Left ventricle myocardium superior (tissue), 1 donor: ENCODE measurements around the gene ATP6V1G3. TPM values are rescaled to one million over a fixed set of nuclear protein-coding genes. Genes with fewer than 3 reads are reported as not detected.
"Not testable (repeated sequence)": the region's sequence is repeated elsewhere in the genome, so short reads cannot be mapped to it uniquely, and the experiment has no call there.

Experiments used
- ATAC-seq: fragments of 200-7000 bp; cut with Tn5 transposase; one replicate; pipeline ENCODE4 v1.9.1; 2020; ENCODE audit warnings: mild to moderate bottlenecking, moderate library complexity
- DNase-seq: peaks from one replicate; pipeline ENCODE4 v3.0.0-alpha.2; 2020
- intact Hi-C: fragments of 100-400 bp; cut with micrococcal nuclease; formaldehyde crosslinking; loops from one replicate; pipeline ENCODE4 v1.11.0; 2022
- total RNA-seq: library from RNA; stranded (reverse); fragmentation: NEBNext Ultra II Directional; extraction: Animal tissue kit (Norgen Biotek cat#: 25700); gene quantifications from one replicate; pipeline ENCODE4 v1.2.1, GENCODE V29; 2021
- donor health status: DM: no; HTN: yes; CAD: no; lungs with severe emphysema.

Gene ATP6V1G3
- total RNA-seq, 1 donor from 2014 or later = not detected

GRCh38 chr1:198544265-198544664 lies 3.8 kb upstream of the ATP6V1G3 start:
- ATAC-seq (no peak), DNase-seq (no peak)
- intact Hi-C loops = no loop called here

DNA sequence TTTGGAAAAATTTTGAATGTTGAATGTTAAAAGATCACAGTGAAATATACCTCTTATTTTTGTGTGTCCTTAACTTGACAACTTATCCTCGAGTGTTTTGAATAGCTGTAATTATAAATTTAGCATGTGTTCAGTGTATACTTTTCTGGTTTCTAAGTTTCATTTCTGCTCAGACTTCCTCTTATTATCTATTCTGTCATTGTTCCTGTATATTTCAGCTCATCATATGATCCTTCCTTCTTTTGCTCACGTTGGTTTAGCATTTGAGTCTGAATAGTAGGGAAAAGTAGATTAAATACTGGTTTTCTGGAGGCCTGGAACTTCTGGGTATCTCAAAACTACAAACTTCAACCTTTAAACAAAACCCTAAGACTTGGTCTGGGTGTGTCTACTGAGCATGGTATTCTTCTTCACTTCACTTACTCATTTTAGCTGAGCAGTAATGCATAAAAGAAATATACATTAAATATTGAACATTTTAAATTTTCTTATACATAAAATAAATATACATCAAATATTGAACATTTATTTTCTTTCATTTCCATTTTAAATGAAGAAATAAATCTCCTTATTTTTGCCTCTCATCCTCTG lies 3.3 kb upstream of the ATP6V1G3 start:
- intact Hi-C loops = no loop called here
- ATAC-seq = no peak
- DNase-seq = no peak

DNA sequence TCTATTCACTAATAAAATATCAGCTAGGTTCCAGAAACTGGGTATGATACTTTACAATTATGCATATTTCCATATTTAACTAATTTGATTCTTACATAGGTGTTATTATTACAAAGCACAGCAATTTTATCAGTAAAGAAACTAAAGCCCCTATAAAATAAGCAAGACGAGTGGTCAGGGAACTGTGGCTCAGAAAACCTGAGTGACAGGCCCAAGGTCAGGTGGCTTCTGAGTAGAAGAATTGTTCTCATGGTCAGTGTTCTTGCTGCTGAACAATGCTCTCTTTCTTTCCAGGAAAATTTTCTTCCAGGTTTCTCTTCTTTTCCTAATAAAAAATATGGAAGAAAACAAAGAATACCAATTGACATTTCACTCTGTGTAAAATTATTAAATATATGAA lies 2.2 kb upstream of the ATP6V1G3 start:
- DNase-seq (no peak), ATAC-seq (no peak)
- intact Hi-C loops = no loop called here

- DNase-seq = no peak
- no peak for ATAC-seq
- intact Hi-C loops = no loop called here
Measured at GRCh38 chr1:198541737-198542136, 1.3 kb upstream of the ATP6V1G3 start.

DNA sequence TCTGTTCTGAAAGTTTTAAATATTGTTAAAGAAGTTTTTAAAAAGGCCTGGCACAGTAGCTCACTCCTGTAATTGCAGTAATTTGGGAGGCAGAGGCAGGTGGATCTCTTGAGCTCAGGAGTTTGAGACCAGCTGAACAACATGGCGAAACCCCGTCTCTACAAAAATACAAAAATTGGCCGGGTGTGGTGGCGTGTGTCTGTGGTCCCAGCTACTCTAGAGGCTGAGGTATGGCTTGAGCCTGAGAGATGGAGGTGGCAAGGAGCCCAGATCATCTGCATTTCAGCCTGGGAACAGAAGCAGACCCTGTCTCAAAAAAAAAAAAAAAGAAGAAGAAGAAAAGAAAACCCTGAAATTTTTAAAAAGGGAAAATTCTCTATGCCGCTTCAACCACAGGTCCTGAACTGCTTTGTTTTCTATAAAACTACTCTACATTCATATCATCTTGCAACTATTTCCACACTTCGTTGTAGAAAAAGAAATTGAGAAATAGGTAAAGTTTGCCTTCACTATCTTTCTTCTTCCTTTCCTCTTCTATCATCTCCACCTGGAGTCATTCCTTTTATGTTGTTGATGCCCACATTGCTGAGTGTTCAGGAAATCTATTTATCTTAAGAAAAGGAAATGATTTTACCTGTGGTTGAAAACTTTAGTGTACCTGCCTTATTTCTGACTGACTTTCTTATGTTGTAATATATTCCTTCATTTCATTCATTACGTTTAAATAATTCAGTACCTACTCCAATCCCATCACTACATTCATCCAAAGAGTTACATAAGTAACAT lies 1.7 kb downstream of the ATP6V1G3 start:
- DNase-seq (no peak), ATAC-seq (no peak)
- intact Hi-C loops = no loop called here

- no peak for DNase-seq
- no peak for ATAC-seq
- intact Hi-C loops = no loop called here
Measured at GRCh38 chr1:198535631-198536030, 4.8 kb downstream of the ATP6V1G3 start.

DNA sequence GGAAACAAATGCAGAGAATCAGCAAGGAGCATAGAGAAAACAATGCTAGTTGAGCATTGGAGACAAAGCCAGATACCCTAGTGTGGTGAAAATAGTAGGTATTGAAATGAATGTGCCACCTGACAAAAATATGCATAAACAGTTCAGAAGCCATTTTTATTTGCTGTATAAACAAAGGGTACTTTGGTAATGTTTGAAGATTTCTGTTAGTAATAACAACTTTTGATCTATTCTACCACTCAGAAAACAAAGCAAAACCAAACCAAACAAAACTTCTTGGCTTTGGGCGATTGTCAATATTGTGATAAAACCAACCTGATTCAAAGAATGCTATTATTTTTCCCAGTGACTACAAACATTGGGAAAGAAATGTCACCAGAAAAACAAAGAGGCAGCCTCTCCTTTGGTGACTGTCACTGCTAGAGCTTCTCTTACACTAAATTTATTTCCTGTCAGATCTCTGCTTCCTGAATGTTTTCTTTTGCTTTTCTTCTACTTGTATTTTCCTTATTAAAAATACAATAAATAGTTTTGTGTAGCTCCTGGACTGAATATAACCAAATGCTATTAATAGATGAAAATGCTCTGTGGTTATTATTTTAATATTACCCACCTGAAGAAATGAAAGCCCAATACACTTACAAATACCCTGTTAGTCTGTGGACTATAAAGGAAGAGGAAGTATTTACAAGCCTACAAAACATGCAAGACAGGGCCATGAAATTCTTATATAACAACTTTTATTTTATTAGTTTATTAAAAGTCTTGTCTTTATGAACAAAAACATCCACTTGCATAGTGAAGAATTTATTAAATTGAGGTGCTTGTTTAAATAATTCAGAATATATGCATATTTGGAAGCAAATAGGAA lies 5.7 kb downstream of the ATP6V1G3 start:
- DNase-seq (no peak), ATAC-seq (no peak)
- intact Hi-C loops = no loop called here

- no peak for DNase-seq
- ATAC-seq = no peak
- intact Hi-C loops = no loop called here
Measured at GRCh38 chr1:198531891-198532290, 8.6 kb downstream of the ATP6V1G3 start.

GRCh38 chr1:198530953-198531352 lies 9.5 kb downstream of the ATP6V1G3 start:
- DNase-seq = no peak
- intact Hi-C loops = no loop called here
- no peak for ATAC-seq

DNA sequence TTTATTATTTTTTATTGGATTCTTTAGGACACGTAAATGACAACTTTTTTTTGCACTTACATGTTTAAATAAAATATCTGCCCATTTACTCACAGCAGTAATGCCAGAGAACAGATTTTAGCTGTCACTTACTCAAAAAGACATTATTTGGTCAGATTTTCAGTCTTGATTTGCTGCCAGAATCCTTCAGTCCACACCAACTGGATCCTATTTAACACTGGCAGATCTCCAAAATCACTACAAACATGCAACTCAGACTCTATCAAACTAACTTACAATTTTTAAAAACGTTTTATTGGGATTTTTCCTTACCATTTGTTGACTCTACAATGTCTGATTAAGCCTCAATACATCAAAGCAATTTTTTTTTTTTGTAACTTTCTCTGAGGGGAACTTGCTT lies 11.1 kb downstream of the ATP6V1G3 start:
- ATAC-seq = no peak
- DNase-seq = no peak
- intact Hi-C loops = no loop called here

GRCh38 chr1:198528364-198528763 lies 12.1 kb downstream of the ATP6V1G3 start:
- no peak for ATAC-seq
- intact Hi-C loops = no loop called here
- no peak for DNase-seq

DNA sequence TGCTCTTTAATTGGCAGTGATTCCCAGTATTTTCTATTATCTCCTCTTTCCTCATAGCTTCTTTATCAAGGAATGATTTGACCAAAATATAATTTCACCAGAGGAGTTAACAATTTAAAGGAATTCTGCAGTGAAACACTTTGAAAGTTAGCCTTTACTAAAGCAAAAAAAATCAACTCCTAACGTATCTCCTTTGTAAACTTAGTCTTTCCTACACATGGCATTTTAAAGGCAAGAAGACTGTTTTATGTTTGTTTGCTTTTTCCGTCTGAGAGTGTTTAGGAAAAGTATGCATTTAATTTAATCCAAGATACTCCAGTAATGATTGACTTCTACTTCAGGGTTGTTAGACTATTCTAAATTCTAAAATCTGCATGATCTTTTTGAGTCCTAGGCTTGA lies 15.9 kb downstream of the ATP6V1G3 start:
- intact Hi-C loops = no loop called here
- no peak for DNase-seq
- ATAC-seq = no peak

DNA sequence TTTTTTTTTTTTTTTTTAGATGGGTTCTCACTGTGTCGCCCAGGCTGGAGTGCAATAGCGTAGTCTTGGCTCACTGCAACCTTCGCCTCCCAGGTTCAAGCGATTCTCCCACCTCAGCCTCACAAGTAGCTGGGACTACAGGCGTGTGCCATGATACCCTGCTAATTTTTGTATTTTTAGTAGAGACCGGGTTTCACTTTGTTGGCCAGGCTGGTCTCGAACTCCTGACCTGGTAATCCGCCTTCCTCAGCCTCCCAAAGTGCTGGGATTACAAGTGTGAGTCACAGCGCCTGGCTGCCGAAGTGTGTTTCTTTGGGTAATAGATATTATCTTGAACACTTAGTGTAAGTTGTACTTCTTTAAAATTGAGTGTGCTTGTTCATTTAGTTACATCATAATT lies 16.4 kb downstream of the ATP6V1G3 start:
- intact Hi-C loops, ATAC-seq, DNase-seq: not testable (repeated sequence)

- DNase-seq = no peak
- ATAC-seq = no peak
- intact Hi-C loops = no loop called here
Measured at GRCh38 chr1:198523182-198523950, 17.1 kb downstream of the ATP6V1G3 start.

DNA sequence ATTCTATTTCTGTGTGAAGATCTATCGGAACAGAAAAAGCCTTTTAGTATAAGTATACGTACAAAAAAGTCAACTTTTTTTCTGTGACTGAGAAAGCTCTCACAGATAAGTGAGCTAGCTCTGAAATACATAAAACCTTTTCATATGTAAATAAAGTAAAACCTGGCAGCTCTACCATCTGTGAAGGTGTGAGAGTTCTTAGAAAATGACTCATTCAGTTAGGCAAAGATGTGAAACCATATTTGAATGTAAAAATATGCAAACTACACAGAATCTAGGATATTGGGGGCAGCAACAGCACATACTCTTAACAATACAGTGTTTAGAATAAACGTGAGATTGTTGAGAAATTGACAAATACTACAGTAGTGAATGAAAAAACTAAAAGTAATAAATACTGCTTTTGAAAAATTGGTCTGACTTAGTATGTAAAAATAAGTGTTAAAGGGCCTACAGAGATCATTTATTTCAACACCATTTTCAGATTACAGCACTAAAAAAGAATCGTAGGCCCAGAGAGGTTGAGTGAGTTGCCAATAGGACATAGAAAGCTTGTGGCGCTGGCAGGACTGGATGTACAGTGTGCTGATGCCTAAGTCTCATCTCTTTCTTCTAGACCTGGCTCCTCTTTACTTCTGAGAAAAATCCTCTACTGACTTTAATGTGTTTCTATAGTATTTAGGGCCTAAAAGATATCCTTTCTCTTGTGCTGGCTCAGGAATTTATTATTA lies 19.8 kb downstream of the ATP6V1G3 start:
- intact Hi-C loops = no loop called here

GRCh38 chr1:198519639-198520501 lies 20.6 kb downstream of the ATP6V1G3 start:
- ATAC-seq = no peak
- intact Hi-C loops = no loop called here
- DNase-seq = no peak

More for the DNA sequence above, 19.8 kb downstream of the ATP6V1G3 start:
- ATAC-seq (no peak), DNase-seq (no peak)

GRCh38 chr1:198517623-198518199 lies 22.8 kb downstream of the ATP6V1G3 start:
- ATAC-seq = no peak
- intact Hi-C loops = no loop called here

More at GRCh38 chr1:198517623-198518199, 22.8 kb downstream of the ATP6V1G3 start:
- DNase-seq = no peak
